ENCODE results near the gene PRR23E.

Gene PRR23E

DNA sequence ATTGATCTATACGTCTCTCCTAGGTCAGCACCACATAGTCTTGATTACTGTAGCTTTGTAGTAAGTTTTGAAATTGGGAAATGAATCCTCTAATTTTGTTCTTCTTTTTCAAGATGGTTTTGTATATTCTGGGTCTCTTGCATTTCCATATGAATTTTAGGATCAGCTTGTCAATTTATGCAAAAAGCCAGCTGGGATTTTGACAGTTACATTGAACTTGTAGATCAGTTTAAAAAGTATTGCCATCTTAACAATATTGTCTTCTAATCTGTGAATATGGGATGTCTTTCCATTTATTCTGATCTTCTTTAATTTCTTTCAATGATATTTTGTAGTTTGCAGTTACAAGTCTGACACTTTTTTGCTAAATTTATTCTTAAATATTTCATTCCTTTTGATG, 5.6 kb upstream of the PRR23E start:
- TF ChIP-seq NFIC (IDR thresholded peaks at IDR 0.05) (no peak), EGR1 (IDR thresholded peaks at IDR 0.05) (no peak), YY1 (IDR thresholded peaks at IDR 0.05; ENCODE audit: low read depth) (no peak), ZBTB7A (IDR thresholded peaks at IDR 0.05; ENCODE audit: low read depth) (no peak), RAD21 (IDR thresholded peaks at IDR 0.05; ENCODE audit: low read depth) (no peak), TEAD4 (IDR thresholded peaks at IDR 0.05) (no peak), TAF1 (IDR thresholded peaks at IDR 0.05; ENCODE audit: low read depth) (no peak), CREB1 (IDR thresholded peaks at IDR 0.05; ENCODE audit: low read depth) (no peak), FOXM1 (IDR thresholded peaks at IDR 0.05; ENCODE audit: borderline replicate concordance, low read depth) (no peak), TCF12 (IDR thresholded peaks at IDR 0.05; ENCODE audit: low read depth) (no peak), EP300 (IDR thresholded peaks at IDR 0.05; ENCODE audit: borderline replicate concordance) (no peak), CEBPB (IDR thresholded peaks at IDR 0.05) (no peak)
- TF ChIP-seq, protein P1, sequence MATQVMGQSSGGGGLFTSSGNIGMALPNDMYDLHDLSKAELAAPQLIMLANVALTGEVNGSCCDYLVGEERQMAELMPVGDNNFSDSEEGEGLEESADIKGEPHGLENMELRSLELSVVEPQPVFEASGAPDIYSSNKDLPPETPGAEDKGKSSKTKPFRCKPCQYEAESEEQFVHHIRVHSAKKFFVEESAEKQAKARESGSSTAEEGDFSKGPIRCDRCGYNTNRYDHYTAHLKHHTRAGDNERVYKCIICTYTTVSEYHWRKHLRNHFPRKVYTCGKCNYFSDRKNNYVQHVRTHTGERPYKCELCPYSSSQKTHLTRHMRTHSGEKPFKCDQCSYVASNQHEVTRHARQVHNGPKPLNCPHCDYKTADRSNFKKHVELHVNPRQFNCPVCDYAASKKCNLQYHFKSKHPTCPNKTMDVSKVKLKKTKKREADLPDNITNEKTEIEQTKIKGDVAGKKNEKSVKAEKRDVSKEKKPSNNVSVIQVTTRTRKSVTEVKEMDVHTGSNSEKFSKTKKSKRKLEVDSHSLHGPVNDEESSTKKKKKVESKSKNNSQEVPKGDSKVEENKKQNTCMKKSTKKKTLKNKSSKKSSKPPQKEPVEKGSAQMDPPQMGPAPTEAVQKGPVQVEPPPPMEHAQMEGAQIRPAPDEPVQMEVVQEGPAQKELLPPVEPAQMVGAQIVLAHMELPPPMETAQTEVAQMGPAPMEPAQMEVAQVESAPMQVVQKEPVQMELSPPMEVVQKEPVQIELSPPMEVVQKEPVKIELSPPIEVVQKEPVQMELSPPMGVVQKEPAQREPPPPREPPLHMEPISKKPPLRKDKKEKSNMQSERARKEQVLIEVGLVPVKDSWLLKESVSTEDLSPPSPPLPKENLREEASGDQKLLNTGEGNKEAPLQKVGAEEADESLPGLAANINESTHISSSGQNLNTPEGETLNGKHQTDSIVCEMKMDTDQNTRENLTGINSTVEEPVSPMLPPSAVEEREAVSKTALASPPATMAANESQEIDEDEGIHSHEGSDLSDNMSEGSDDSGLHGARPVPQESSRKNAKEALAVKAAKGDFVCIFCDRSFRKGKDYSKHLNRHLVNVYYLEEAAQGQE (IDR thresholded peaks at IDR 0.05; ENCODE audit: low read depth) = no peak
- TF ChIP-seq, protein P2, sequence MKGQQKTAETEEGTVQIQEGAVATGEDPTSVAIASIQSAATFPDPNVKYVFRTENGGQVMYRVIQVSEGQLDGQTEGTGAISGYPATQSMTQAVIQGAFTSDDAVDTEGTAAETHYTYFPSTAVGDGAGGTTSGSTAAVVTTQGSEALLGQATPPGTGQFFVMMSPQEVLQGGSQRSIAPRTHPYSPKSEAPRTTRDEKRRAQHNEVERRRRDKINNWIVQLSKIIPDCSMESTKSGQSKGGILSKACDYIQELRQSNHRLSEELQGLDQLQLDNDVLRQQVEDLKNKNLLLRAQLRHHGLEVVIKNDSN (IDR thresholded peaks at IDR 0.05) = no peak
- TF ChIP-seq, protein P3, sequence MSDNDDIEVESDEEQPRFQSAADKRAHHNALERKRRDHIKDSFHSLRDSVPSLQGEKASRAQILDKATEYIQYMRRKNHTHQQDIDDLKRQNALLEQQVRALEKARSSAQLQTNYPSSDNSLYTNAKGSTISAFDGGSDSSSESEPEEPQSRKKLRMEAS (IDR thresholded peaks at IDR 0.05) = no peak

DNA sequence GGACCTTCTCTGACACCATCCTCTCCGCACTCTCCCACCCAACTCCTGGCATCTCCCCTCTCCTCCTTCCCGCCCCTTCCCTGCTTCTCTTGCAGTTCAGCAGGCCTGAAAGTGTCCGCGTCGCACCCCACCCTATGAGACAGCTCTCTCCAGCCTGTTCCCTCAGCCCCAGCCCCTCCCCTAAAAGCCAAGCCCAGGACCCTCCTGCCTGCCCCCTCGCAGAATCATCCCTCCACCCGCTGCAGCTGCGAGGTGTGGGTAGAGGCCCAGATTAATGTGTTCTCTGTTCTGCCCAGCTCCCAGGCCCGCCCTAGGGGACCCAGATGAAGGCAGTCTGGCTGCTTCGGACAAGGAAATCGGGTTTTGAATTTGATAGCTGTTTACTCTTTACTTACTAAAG, 410 bp downstream of the PRR23E start:
- TF ChIP-seq YY1 (IDR thresholded peaks at IDR 0.05; ENCODE audit: low read depth) = no peak

DNA sequence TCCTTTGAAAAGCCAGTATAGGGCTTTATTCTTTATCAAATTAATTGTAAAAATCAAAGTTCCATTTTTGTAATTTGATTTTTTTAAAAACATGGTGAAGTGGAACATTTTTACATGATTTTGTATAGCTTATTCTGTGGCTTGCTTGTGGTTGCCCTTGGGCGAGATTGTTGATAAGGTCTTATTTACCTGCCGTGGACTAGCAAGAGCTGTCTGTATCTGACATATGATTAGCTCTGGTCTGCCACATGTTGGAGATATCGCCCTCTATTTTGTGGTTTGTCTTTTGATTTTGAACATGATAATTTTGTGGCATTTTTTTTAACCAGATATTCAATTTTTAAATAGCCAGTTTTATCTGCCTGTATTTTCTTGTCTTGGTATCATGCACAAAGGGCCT, 844 bp downstream of the PRR23E start:
- TF ChIP-seq CREB1 (IDR thresholded peaks at IDR 0.05; ENCODE audit: low read depth) = no peak
- TF ChIP-seq EP300 (IDR thresholded peaks at IDR 0.05; ENCODE audit: borderline replicate concordance) = no peak
- TF ChIP-seq, protein P2 (IDR thresholded peaks at IDR 0.05) = no peak
- no peak for TF ChIP-seq NFIC (IDR thresholded peaks at IDR 0.05)
- TF ChIP-seq TAF1 (IDR thresholded peaks at IDR 0.05; ENCODE audit: low read depth) = no peak
- no peak for TF ChIP-seq TCF12 (IDR thresholded peaks at IDR 0.05; ENCODE audit: low read depth)
- no peak for TF ChIP-seq CEBPB (IDR thresholded peaks at IDR 0.05)
- TF ChIP-seq, protein P1 (IDR thresholded peaks at IDR 0.05; ENCODE audit: low read depth) = no peak

DNA sequence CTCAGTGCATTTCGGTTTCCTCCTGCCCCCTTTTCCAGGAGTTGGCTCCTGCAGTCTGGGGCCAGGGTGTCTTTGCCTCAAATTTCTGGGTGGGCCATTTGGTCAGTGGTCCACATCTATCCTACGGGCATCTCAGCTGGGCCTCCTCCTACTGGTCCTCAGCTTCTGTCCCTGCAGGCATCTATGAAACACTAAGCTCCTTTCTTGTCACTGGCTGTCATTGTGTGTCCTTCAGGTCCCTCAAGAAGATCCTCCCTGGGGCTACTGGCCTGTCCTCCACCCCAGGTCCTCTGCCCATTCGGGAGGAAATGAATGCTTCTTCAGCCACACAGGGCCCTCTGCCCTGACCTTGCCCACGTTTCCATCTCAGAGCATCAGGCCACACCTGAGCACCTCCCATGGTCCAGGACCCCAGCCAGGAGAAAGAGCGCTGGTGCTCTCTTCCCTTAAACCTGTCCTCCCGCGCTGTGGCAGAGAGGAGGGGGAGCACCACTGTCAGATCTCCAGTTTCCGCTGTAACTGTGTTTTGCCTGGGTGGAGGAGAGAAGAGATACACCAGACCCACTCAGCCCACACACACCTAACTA, 1.8 kb downstream of the PRR23E start:
- TF ChIP-seq ZBTB7A (IDR thresholded peaks at IDR 0.05; ENCODE audit: low read depth) = no peak
- no peak for TF ChIP-seq TCF12 (IDR thresholded peaks at IDR 0.05; ENCODE audit: low read depth)
- no peak for TF ChIP-seq EP300 (IDR thresholded peaks at IDR 0.05; ENCODE audit: borderline replicate concordance)
- TF ChIP-seq, protein P3 (IDR thresholded peaks at IDR 0.05) = no peak
- TF ChIP-seq, protein P1 (IDR thresholded peaks at IDR 0.05; ENCODE audit: low read depth) = no peak
- no peak for TF ChIP-seq TEAD4 (IDR thresholded peaks at IDR 0.05)
- TF ChIP-seq NFIC (IDR thresholded peaks at IDR 0.05) = no peak
- no peak for TF ChIP-seq EGR1 (IDR thresholded peaks at IDR 0.05)
- no peak for TF ChIP-seq YY1 (IDR thresholded peaks at IDR 0.05; ENCODE audit: low read depth)
- no peak for TF ChIP-seq CREB1 (IDR thresholded peaks at IDR 0.05; ENCODE audit: low read depth)
- TF ChIP-seq FOXM1 (IDR thresholded peaks at IDR 0.05; ENCODE audit: borderline replicate concordance, low read depth) = no peak
- TF ChIP-seq RAD21 (IDR thresholded peaks at IDR 0.05; ENCODE audit: low read depth) = no peak
- no peak for TF ChIP-seq TAF1 (IDR thresholded peaks at IDR 0.05; ENCODE audit: low read depth)
- TF ChIP-seq CEBPB (IDR thresholded peaks at IDR 0.05) = no peak
- TF ChIP-seq, protein P2 (IDR thresholded peaks at IDR 0.05) = no peak
